ENCODE data around the gene KIF21A.

The KIF21A gene

DNA sequence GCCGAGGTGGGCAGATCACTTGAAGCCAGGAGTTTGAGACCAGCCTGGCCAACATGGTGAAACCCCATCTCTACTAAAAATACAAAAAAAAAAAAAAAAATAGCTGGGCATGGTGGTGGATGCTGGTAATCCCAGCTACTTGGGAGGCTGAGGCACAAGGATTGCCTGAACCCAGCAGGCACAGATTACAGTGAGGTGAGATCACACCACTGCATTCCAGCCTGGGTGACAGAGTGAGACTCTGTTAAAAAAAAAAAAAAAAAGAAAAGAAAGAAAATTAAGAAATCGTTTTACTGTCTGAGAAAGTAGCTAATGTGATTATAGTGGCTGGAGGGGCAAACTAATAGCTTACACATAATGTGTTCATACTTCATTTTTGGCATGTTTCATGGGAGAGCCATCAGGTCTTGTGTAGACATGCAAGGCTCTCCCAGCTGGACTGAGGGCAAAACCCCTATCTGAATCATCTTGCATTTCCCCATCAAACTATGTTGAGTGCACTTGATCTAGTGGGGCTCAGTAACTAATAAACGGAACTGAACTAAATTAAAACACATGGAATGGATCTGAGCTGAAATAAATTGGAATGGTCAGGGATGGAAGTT lies 16.2 kb downstream of the KIF21A start:
- no peak for DNase-seq (ENCODE audit: low read depth, low spot score)
- TF ChIP-seq, protein P1, sequence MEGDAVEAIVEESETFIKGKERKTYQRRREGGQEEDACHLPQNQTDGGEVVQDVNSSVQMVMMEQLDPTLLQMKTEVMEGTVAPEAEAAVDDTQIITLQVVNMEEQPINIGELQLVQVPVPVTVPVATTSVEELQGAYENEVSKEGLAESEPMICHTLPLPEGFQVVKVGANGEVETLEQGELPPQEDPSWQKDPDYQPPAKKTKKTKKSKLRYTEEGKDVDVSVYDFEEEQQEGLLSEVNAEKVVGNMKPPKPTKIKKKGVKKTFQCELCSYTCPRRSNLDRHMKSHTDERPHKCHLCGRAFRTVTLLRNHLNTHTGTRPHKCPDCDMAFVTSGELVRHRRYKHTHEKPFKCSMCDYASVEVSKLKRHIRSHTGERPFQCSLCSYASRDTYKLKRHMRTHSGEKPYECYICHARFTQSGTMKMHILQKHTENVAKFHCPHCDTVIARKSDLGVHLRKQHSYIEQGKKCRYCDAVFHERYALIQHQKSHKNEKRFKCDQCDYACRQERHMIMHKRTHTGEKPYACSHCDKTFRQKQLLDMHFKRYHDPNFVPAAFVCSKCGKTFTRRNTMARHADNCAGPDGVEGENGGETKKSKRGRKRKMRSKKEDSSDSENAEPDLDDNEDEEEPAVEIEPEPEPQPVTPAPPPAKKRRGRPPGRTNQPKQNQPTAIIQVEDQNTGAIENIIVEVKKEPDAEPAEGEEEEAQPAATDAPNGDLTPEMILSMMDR (IDR thresholded peaks at IDR 0.05; ENCODE audit: low read depth, low read length) = no peak
- H3K4me3 ChIP-seq (ENCODE audit: low read depth, low read length) = no peak overlapping the region
- in situ Hi-C loops (cut with HindIII; ENCODE audit: low sequenced_read_pairs) = no loop called here

- H3K4me3 ChIP-seq (ENCODE audit: low read depth, low read length) = no peak overlapping the region
- TF ChIP-seq, protein P1 (IDR thresholded peaks at IDR 0.05; ENCODE audit: low read depth, low read length) = no peak
- no peak for DNase-seq (ENCODE audit: low read depth, low spot score)
- in situ Hi-C loops (cut with HindIII; ENCODE audit: low sequenced_read_pairs) = no loop called here
Measured at GRCh38 chr12:39420043-39420442, 22.9 kb downstream of the KIF21A start.

GRCh38 chr12:39419471-39419870 lies 23.4 kb downstream of the KIF21A start:
- in situ Hi-C loops (cut with HindIII; ENCODE audit: low sequenced_read_pairs) = no loop called here
- TF ChIP-seq, protein P1 (IDR thresholded peaks at IDR 0.05; ENCODE audit: low read depth, low read length) = no peak
- DNase-seq (ENCODE audit: low read depth, low spot score) = no peak
- H3K4me3 ChIP-seq (ENCODE audit: low read depth, low read length) = no peak overlapping the region

DNA sequence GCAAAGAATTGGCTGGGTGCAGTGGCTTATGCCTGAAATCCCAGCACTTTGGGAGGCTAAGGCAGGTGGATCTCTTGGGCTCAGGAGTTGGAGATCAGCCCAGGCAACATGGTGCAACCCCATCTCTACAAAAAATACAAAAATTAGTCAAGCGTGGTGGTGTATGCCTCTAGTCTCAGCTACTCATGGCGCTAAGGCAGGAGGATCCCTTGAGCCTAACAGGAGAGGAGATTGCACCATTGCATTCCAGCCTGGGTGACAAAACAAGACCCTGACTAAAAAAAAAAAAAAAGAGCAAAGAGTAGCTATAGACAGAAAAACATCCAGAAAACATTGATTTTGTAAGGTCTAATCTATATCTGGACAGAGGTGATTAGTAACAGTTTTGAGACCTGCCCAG lies 25.0 kb downstream of the KIF21A start:
- DNase-seq (ENCODE audit: low read depth, low spot score) = no peak
- in situ Hi-C loops (cut with HindIII; ENCODE audit: low sequenced_read_pairs) = no loop called here
- no peak overlapping the region for H3K4me3 ChIP-seq (ENCODE audit: low read depth, low read length)
- TF ChIP-seq, protein P1 (IDR thresholded peaks at IDR 0.05; ENCODE audit: low read depth, low read length) = no peak

- TF ChIP-seq, protein P1 (IDR thresholded peaks at IDR 0.05; ENCODE audit: low read depth, low read length) = no peak
- DNase-seq (ENCODE audit: low read depth, low spot score) = no peak
- no peak overlapping the region for H3K4me3 ChIP-seq (ENCODE audit: low read depth, low read length)
- in situ Hi-C loops (cut with HindIII; ENCODE audit: low sequenced_read_pairs) = no loop called here
Measured at GRCh38 chr12:39413836-39414771, 28.8 kb downstream of the KIF21A start.

DNA sequence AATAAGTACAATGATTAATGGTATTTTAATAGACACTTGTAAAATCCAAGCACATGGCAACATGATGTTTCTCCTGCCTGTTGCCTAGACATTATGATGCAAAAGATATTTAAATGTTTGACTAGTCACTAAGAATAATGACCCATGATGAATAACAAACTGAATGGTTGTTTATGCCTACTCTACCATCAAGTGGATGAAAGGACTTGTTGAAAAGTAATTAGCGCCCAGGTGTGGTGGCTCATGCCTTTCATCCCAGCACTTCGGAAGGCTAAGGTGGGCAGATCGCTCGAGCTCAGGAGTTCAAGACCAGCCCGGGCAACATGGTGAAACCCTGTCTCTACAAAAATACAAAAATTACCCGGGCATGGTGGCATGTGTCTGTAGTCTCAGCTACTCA lies 30.7 kb downstream of the KIF21A start:
- no peak overlapping the region for H3K4me3 ChIP-seq (ENCODE audit: low read depth, low read length)
- in situ Hi-C loops (cut with HindIII; ENCODE audit: low sequenced_read_pairs) = no loop called here
- TF ChIP-seq, protein P1 (IDR thresholded peaks at IDR 0.05; ENCODE audit: low read depth, low read length) = no peak
- DNase-seq (ENCODE audit: low read depth, low spot score) = no peak
